CD4-positive, alpha-beta T cell treated with Interleukin-4 for 4 hours (primary cell): ENCODE data around the gene ARHGAP32.
A peak's percentile ranks its signal among the peaks of the same experiment; 100 is the strongest.
"Not testable (repeated sequence)": the region's sequence is repeated elsewhere in the genome, so short reads cannot be mapped to it uniquely, and the experiment has no call there.

ENCODE experiments used
- DNase-seq: peaks from one replicate; pipeline ENCODE4 v3.0.0-alpha.2; 2020

The ARHGAP32 gene

DNA sequence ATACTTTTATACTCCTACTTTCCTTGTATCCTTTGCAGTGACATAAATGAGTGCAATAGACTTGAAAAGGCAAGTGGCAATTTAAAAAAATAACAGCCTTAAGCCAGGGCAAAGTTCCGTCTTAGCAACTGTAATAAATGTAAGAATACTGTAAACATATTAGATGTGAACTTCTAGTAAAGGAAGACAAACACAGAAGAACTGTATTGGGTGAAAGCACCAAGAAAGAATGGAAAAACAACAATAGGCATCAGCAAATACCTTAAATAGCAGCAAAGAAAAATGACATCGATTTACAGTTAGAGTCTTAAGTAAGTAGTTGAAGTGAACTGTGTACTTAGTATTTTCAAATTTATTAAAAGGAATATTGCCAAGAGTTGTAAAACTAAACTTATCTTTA is 174.0 kb downstream of the ARHGAP32 start:
- no peak for DNase-seq

- no peak for DNase-seq
Observed at GRCh38 chr11:129013737-129014475, 178.2 kb downstream of the ARHGAP32 start.

GRCh38 chr11:129012880-129013279 is 179.2 kb downstream of the ARHGAP32 start:
- no peak for DNase-seq

DNA sequence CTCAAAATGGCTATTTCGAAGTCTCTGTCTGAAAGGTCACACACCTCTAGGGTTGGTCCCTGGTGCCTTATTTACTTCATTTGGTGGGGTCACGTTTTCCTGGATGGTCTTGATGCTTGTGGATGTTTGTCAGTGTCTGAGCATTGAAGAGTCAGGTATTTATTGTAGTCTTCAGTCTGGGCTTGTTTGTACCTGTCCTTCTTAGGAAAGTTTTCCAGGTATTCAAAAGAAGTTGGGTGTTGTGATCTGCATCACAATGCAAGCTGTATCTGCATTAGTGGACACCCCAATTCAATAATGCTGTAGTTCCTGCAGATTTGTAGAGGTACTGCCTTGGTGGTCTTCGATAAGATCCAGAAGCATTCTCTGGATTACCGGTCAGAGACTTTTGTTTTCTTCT is 186.0 kb downstream of the ARHGAP32 start:
- no peak for DNase-seq

DNA sequence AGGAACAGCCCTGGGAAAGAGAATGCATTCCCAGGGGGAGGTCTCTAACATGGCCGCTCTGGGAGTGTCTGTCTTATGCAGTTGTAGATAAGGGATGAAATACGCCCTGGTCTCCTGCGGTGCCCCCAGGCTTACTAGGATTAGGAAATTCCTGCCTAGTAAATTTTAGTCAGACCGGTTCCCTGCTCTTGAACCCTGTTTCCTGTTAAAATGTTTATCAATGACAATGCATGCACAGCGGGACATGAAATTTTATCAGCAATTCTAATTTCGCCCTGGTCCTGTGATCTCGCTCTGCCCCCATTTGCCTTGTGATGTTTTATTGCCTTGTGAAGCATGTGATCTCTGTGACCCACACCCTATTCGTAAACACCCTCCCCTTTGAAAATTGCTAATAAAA is 193.0 kb downstream of the ARHGAP32 start:
- DNase-seq, result not testable (repeated sequence)

- no peak for DNase-seq
Observed at GRCh38 chr11:128988242-128988970, 203.7 kb downstream of the ARHGAP32 start.

- DNase-seq, result no peak
Observed at GRCh38 chr11:128985880-128986279, 206.2 kb downstream of the ARHGAP32 start.

GRCh38 chr11:128983023-128983422 is 209.1 kb downstream of the ARHGAP32 start:
- DNase-seq, result no peak

DNA sequence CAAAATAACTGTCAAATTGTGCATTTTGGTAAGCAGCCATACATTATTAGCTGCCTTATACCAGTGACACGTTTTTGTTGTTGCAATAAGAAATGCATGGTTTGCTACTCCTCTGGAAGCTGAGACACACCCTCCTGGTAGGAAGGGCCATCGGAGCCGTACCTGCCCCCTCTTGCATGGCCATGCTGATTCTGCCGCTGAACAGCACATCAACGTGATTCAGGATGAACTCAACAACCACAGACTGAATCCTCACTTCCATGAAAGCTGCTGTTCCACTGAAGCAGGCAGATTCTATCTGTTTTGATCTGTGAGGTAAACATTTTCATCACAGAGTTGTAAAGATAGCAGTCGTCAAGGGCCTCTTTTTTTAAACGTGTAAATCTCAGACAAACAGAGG is 210.9 kb downstream of the ARHGAP32 start:
- DNase-seq, result no peak

DNA sequence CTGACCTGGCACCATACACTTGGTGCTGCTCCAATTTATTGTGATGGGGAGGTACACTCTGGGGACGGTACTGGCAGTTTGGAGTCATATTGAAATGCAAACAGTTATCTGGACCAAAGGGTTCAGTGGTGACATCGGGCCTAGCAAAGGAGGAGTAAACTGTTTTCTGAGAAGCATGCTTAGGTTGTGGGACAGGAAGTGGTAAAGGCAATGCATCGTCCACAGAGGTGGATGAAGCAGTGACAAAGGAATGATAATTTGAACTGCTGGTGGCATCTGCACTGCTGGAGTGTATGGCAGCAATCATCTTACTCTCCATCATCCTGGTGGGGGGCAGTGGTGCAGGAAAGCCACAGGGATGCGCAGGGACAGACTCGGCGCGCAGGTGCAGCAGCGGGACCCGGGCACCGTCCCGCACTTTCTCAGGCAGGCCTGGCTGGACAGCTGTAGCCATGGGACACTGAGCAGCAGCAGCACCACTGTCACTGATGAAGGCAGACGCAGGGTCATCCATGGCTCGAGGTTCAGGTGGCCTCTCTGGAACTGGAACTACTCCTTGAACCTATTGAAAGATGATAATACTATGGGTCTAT is 221.4 kb downstream of the ARHGAP32 start:
- no peak for DNase-seq

GRCh38 chr11:128968916-128969315 is 223.2 kb downstream of the ARHGAP32 start:
- DNase-seq, result no peak

DNA sequence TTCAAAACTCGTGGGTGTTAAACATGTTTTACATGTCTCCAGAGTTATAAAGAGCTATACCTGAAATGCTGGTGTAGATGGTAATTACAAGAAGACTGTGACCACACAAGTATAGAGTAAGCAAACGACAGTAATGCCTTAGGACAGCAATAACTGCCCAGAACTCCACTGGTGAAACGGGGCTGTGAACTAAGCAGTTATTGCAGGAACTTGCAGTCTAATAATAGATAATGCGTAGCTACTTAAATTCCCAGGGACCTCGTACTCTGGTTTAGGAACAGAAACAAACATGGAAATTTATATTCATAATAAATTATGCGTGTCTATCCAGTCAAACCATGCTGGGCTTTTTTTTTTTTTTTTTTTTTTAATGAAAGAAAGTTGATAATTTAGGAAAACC is 224.5 kb downstream of the ARHGAP32 start:
- no peak for DNase-seq

- DNase-seq, result no peak
Observed at GRCh38 chr11:128965485-128965884, 226.6 kb downstream of the ARHGAP32 start.

DNA sequence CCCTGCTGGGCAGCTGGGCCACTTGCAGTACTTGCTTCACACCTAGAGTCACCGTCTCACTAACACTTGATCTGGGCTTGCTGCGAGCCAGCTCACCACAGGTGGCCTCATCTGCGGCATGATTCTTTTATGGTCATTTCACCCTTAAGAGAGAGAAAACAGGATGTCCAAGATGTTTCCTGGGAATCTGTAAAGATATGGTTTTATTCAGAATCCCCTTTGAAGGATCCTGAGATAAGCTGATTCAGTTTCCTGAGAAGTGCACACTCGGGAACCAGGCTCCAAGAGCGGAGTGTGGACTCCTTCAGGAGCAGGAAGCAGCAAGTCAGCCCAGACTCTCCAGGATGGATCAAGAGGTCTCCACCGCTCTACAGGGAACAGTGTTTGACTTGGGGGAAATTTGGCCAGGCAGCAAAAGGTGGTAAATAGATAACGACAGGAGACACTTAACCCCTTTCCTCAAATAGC is 227.6 kb downstream of the ARHGAP32 start:
- DNase-seq, result no peak

DNA sequence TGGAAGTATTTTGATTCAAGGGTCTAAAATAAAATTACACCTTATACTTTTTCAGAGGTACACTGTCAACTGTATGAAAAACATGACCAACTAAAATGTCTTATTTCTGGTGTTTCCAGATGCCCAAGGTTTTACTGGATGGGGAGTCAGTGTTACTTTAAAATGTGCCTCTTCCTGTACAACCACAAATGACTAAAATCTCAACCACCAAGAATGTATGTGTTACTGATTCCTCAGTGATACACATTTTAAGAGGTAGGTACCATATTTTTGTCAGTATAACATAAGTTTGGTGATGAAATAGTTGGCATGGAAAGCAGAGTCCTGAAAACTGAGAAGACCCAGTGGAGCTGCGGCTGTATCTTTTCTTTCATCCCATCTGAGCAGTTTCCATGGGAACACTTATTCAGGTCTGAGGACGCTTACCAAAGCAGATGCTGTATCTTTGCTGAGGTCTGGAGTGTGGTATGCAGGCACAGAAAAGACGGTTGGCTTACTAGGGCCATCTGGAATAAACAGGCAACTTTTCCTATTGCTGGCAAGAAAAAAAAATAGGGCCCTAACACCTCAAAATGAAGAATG is 228.3 kb downstream of the ARHGAP32 start:
- no peak for DNase-seq

DNA sequence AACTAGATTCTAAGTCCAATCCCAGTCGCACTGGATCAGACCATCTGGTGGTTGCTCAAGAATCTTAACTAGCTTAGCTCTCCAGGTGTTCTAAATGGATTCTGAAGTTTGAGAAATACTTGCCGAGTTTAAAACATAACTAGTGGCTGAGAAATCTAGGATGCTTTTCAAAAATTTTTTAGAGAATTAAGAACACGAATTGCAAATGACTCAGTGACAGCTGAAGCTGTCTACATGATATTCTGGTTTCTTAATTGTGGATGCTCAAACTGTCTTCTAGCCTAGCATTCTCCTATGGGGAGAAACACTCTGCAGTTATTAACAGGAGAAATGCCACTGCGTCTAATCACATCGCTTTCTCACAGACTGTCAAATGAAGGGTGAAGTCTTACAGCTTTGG is 229.2 kb downstream of the ARHGAP32 start:
- no peak for DNase-seq

GRCh38 chr11:128961645-128962044 is 230.5 kb downstream of the ARHGAP32 start:
- no peak for DNase-seq

DNA sequence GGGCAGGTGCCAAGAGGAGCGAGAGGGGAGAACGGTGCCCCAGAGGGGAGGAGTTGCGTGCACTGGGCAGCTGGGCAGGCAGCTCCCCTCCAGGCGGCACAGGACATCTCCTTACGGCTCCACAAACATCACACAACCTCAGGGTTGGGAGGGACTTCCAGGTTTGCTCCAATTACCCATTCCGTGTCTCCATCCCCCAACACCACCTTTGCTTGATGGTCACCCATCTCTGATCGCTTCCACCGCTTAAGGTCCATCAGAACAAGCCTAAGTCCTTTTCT is 235.0 kb downstream of the ARHGAP32 start:
- DNase-seq, result no peak

- DNase-seq, result peak; percentile 35
Observed at GRCh38 chr11:128956401-128957201, 235.5 kb downstream of the ARHGAP32 start.

GRCh38 chr11:128955636-128956035 is 236.5 kb downstream of the ARHGAP32 start:
- no peak for DNase-seq

DNA sequence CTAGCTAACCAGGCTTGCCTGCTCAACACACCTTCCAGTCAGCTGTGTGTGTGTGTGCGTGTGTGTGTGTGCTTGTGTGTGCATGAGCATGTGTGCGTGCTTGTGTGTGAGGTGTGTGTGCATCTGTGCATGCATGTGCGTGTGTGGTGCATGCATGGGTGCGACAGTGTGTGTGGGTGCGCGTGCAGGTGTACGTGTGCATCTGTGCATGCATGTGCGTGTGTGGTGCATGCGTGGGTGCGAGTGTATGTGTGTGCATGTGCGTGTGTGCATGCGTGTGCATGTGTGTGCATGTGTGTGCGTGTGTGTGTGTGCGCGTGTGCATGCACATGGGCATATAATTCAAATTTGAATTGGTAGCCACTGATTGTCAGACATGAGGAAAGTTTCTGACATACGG is 239.0 kb downstream of the ARHGAP32 start:
- DNase-seq, result no peak

DNA sequence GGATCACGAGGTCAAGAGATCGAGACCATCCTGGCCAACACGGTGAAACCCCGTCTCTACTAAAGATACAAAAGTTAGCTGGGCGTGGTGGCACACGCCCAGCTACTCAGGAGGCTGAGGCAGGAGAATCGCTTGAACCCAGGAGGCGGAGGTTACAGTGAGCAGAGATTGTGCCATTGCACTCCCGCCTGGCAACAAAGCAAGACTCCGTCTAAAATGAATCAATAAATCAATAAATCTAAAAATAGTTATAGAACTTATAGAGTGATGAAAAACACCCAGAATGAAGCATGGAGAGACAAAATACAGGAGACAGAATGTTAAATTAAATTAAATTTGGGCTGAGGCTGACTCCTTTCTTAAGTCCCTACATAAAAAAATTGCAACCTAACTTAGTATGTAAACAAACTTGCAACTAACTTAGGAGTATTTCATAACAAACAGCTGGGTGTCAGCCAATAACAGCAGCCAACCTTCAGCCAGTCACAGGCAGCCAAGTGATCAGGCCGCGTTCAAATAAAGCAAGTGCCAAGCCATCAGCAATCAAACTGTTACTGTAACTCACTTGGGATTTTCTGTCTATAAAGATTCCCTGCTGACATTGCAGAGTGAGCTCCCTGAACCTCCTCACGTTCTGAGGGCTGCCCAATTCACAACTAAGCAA is 242.2 kb downstream of the ARHGAP32 start:
- DNase-seq, result no peak
